Gastrocnemius medialis (tissue), 4 donors: Measurements from ENCODE around the gene BORCS6.

Source experiments
- CTCF ChIP-seq, 5 experiments: fragments of 450-650 bp in 3 of 5; fragments of 200-600 bp in 2 of 5; sonication (generic) in 2 of 5; IDR thresholded peaks in 4 of 5; conservative IDR thresholded peaks in 1 of 5; 1 replicate in 4 of 5; 2 replicates in 1 of 5; pipeline ENCODE4 v1.5.1; 2016 to 2019; ENCODE audit warnings: antibody characterized with exemption in 5 of 5, mild to moderate bottlenecking in 3 of 5, moderate library complexity in 3 of 5
- POLR2A ChIP-seq, 2 donors: fragments of 450-650 bp; IDR thresholded peaks; one replicate each; pipeline ENCODE4 v1.6.1; 2017; ENCODE audit warnings: antibody characterized with exemption in 2 of 2, mild to moderate bottlenecking in 2 of 2, moderate library complexity in 2 of 2

GRCh38 chr17:8141045-8141444 lies 48.9 kb downstream of the BORCS6 start:
- TF ChIP-seq CTCF (IDR thresholded peaks at IDR 0.05 in 4 of 5, conservative IDR thresholded peaks at IDR 0.05 in 1 of 5) (no peak), POLR2A (IDR thresholded peaks at IDR 0.05) (no peak)
